CD14-positive monocyte (primary cell): Measurements from ENCODE around the gene ASB1. TPM values are rescaled to one million over a fixed set of nuclear protein-coding genes. Genes with fewer than 3 reads are reported as not detected.

Experiments
- DNase-seq, 3 donors: peaks; one replicate each; pipeline ENCODE4 v3.0.0-alpha.2; 2011 to 2022
- H2AFZ ChIP-seq: 2 replicates; pipeline ENCODE4 v1.6.0; 2012; ENCODE audit warnings: mild to moderate bottlenecking, low read depth, low read length, inconsistent platforms; ENCODE audit not compliant: insufficient read depth, poor library complexity, severe bottlenecking
- H3K27ac ChIP-seq, 2 donors: 1 replicate in 1 of 2; 2 replicates in 1 of 2; pipeline ENCODE4 v1.5.1; 2012 to 2013; ENCODE audit warnings: low read length in 2 of 2, control low read depth in 1 of 2, inconsistent platforms in 1 of 2, low read depth in 1 of 2, mild to moderate bottlenecking in 1 of 2
- H3K27me3 ChIP-seq, 2 donors: one replicate each; pipeline versions ENCODE4 v1.6.0 to v1.6.1; 2011 to 2013; ENCODE audit warnings: low read length in 2 of 2; ENCODE audit not compliant: control insufficient read depth in 2 of 2, insufficient read depth in 2 of 2
- H3K36me3 ChIP-seq, 2 donors: replicated peaks in 1 of 2; 1 replicate in 1 of 2; 2 replicates in 1 of 2; pipeline versions ENCODE4 v1.5.1 to v1.6.1; 2012 to 2013; ENCODE audit warnings: low read length in 2 of 2, control low read depth in 1 of 2, inconsistent platforms in 1 of 2, mild to moderate bottlenecking in 1 of 2; ENCODE audit not compliant: insufficient read depth in 2 of 2, control insufficient read depth in 1 of 2
- H3K4me1 ChIP-seq, 2 donors: 1 replicate in 1 of 2; 2 replicates in 1 of 2; pipeline versions ENCODE4 v1.5.1 to v1.6.1; 2012 to 2013; ENCODE audit warnings: low read length in 2 of 2, control low read depth in 1 of 2, inconsistent platforms in 1 of 2, mild to moderate bottlenecking in 1 of 2, moderate library complexity in 1 of 2; ENCODE audit not compliant: insufficient read depth in 2 of 2, control insufficient read depth in 1 of 2
- H3K4me2 ChIP-seq: replicated peaks from 2 replicates; pipeline ENCODE3; 2012; ENCODE audit warnings: low read length, moderate library complexity, mild to moderate bottlenecking; ENCODE audit not compliant: poor library complexity, severe bottlenecking; ENCODE audit errors: extremely low read depth
- H3K4me3 ChIP-seq, 3 experiments: fragments of 200-600 bp in 1 of 3; sonication (generic) in 1 of 3; replicated peaks in 1 of 3; 1 replicate in 2 of 3; 2 replicates in 1 of 3; pipeline ENCODE4 v1.5.1; 2011 to 2013; ENCODE audit warnings: low read length in 3 of 3, mild to moderate bottlenecking in 3 of 3, control low read depth in 2 of 3, low read depth in 2 of 3, inconsistent platforms in 1 of 3, moderate library complexity in 1 of 3
- H3K79me2 ChIP-seq: 2 replicates; pipeline ENCODE4 v1.6.0; 2012; ENCODE audit warnings: mild to moderate bottlenecking, control low read depth, inconsistent platforms, low read length, moderate library complexity; ENCODE audit not compliant: insufficient read depth
- H3K9ac ChIP-seq: 2 replicates; pipeline ENCODE4 v1.6.0; 2017; ENCODE audit warnings: low read length, mild to moderate bottlenecking; ENCODE audit not compliant: insufficient read depth, poor library complexity, severe bottlenecking
- H3K9me3 ChIP-seq, 2 donors: replicated peaks in 1 of 2; 1 replicate in 1 of 2; 2 replicates in 1 of 2; pipeline versions ENCODE4 v1.5.1 to v1.6.1; 2012 to 2013; ENCODE audit warnings: low read length in 2 of 2, control low read depth in 1 of 2; ENCODE audit not compliant: control insufficient read depth in 1 of 2, insufficient read depth in 1 of 2
- H4K20me1 ChIP-seq: 2 replicates; pipeline ENCODE4 v1.6.0; 2012; ENCODE audit warnings: mild to moderate bottlenecking, low read length, control low read depth, moderate library complexity; ENCODE audit not compliant: insufficient read depth
- H3K27ac Mint-ChIP-seq, 7 donors: one replicate each; pipeline ENCODE4 v1.8.0; 2020; ENCODE audit warnings: mild to moderate bottlenecking in 7 of 7, mixed read lengths in 7 of 7, moderate library complexity in 6 of 7, inconsistent platforms in 2 of 7
- H3K27me3 Mint-ChIP-seq, 3 donors: one replicate each; pipeline ENCODE4 v1.8.0; 2021 to 2022; ENCODE audit warnings: low read depth in 3 of 3, mild to moderate bottlenecking in 3 of 3, mixed read lengths in 3 of 3, moderate library complexity in 3 of 3, inconsistent platforms in 1 of 3
- H3K36me3 Mint-ChIP-seq, 2 donors: one replicate each; pipeline ENCODE4 v1.8.0; 2020; ENCODE audit warnings: mixed read lengths in 2 of 2, inconsistent platforms in 1 of 2, mild to moderate bottlenecking in 1 of 2
- H3K4me1 Mint-ChIP-seq: one replicate; pipeline ENCODE4 v1.8.0; 2020; ENCODE audit warnings: mild to moderate bottlenecking, mixed read lengths
- H3K4me3 Mint-ChIP-seq, 2 donors: one replicate each; pipeline ENCODE4 v1.8.0; 2020; ENCODE audit warnings: mild to moderate bottlenecking in 2 of 2, mixed read lengths in 2 of 2, moderate library complexity in 1 of 2
- H3K9me3 Mint-ChIP-seq, 7 donors: one replicate each; pipeline ENCODE4 v1.8.0; 2020 to 2022; ENCODE audit warnings: mixed read lengths in 7 of 7, mild to moderate bottlenecking in 6 of 7, moderate library complexity in 6 of 7, inconsistent platforms in 2 of 7
- whole genome bisulfite sequencing: methylation state at CpG from one replicate; pipeline ENCODE4 v1.1.5; 2013; ENCODE audit warnings: missing lambda C conversion rate; ENCODE audit not compliant: insufficient coverage; 5-methylcytosine and 5-hydroxymethylcytosine counted together
- intact Hi-C, 2 donors: fragments of 100-400 bp; cut with micrococcal nuclease; formaldehyde crosslinking; loops; one replicate each; pipeline versions ENCODE4 v1.15.0 to v1.15.1; 2023
- polyA plus RNA-seq, 3 donors: library from polyadenylated mRNA; depleted of rRNA in 1 of 3; unstranded in 2 of 3; stranded (reverse) in 1 of 3; fragments of 300-500 nt in 2 of 3; fragments of >200 nt in 1 of 3; fragmentation: Illumina TruSeq in 2 of 3; gene quantifications; 1 replicate in 2 of 3; 2 replicates in 1 of 3; pipeline ENCODE4 v1.2.3, GENCODE V29; 2012 to 2021
- TF ChIP-seq, protein P1 (sequence below): fragments of 200-600 bp; IDR thresholded peaks from one replicate; pipeline ENCODE4 v1.8.0; 2022; ENCODE audit warnings: antibody characterized with exemption, mild to moderate bottlenecking

ASB1 gene
- polyA plus RNA-seq, 3 donors = 15.1 to 22.0 (median 16.0) TPM

DNA sequence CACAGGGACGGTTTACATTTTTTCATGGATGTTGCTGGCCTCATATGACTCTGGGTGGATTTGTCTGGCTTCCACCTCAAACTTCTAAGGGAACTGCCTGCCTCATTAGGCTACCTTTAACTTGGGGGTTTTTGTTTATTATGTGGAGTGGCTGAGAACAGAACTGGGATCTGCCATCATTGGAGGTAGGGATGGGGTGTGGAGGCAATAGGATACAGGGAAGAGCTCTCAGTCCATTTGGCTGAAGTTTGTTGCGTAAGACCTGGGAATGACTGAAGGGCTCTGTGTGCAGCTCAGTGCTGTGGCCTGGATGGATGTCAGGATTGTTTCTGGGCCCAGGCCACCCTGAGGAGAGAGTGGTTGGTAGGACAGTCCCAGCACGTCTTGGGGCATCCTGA is 31.2 kb downstream of the ASB1 start:
- Mint-ChIP-seq H3K9me3 (peaks cover 19 to 26% (median 24%) of the 10 kb centered on the region in 7 donors), H3K4me3 (no peak overlapping the region), H3K36me3 (peaks cover 0 to 5% of the 10 kb centered on the region in 2 donors), H3K27me3 (peaks cover 0 to 7% (median 2%) of the 10 kb centered on the region in 3 donors), H3K4me1 (peaks cover 1% of the 10 kb centered on the region), H3K27ac (no peak overlapping the region)
- Histone ChIP-seq H3K9ac (no peak overlapping the region), H3K27me3 (no peaks in the 10 kb centered on the region), H3K4me1 (no peaks in the 10 kb centered on the region), H3K27ac (no peak overlapping the region), H3K4me2 (no peak overlapping the region), H2AFZ (no peak overlapping the region), H3K4me3 (no peak overlapping the region), H3K36me3 (peaks cover 0 to 5% of the 10 kb centered on the region in 2 donors), H4K20me1 (no peaks in the 10 kb centered on the region), H3K9me3 (peaks cover 8 to 25% of the 10 kb centered on the region in 2 donors), H3K79me2 (no peaks in the 10 kb centered on the region)
- intact Hi-C loops = no loop called here
- 97% methylated on average over 3 of the region's 3 CpGs for WGBS
- TF ChIP-seq, protein P1, sequence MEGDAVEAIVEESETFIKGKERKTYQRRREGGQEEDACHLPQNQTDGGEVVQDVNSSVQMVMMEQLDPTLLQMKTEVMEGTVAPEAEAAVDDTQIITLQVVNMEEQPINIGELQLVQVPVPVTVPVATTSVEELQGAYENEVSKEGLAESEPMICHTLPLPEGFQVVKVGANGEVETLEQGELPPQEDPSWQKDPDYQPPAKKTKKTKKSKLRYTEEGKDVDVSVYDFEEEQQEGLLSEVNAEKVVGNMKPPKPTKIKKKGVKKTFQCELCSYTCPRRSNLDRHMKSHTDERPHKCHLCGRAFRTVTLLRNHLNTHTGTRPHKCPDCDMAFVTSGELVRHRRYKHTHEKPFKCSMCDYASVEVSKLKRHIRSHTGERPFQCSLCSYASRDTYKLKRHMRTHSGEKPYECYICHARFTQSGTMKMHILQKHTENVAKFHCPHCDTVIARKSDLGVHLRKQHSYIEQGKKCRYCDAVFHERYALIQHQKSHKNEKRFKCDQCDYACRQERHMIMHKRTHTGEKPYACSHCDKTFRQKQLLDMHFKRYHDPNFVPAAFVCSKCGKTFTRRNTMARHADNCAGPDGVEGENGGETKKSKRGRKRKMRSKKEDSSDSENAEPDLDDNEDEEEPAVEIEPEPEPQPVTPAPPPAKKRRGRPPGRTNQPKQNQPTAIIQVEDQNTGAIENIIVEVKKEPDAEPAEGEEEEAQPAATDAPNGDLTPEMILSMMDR = no peak
- no peak for DNase-seq

DNA sequence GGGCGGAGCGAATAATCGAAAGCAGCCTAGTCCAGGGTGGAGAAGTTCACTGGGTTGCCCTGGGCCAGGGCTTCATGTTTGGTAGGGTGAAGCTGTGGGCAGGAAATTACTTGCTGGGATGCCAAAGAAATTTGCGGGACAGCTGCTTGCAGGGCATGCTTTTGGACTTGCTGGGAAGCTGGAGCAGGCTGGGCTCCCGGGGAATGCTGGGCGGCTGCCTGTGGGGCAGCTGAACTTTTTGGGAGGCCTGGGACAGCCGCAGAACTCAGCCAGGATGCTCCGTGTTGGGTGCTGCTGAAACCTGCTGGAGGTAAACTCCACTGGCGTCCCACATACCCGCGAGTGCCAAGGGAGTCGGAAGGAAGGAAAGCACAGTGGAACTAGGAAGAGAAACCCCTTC is 31.9 kb downstream of the ASB1 start:
- Histone ChIP-seq H3K36me3 (no peaks in the 10 kb centered on the region), H3K79me2 (no peaks in the 10 kb centered on the region), H3K9ac (no peak overlapping the region), H3K27ac (no peak overlapping the region), H2AFZ (no peak overlapping the region), H3K4me2 (no peak overlapping the region), H3K4me1 (no peaks in the 10 kb centered on the region), H3K4me3 (no peak overlapping the region), H3K27me3 (no peaks in the 10 kb centered on the region), H4K20me1 (no peaks in the 10 kb centered on the region), H3K9me3 (peaks cover 8 to 25% of the 10 kb centered on the region in 2 donors)
- Mint-ChIP-seq H3K9me3 (peaks cover 19 to 26% (median 24%) of the 10 kb centered on the region in 7 donors), H3K27ac (no peak overlapping the region), H3K27me3 (peaks cover 0 to 7% (median 4%) of the 10 kb centered on the region in 3 donors), H3K4me1 (peaks cover 1% of the 10 kb centered on the region), H3K36me3 (peaks cover 0 to 5% of the 10 kb centered on the region in 2 donors), H3K4me3 (no peak overlapping the region)
- TF ChIP-seq, protein P1 = no peak
- intact Hi-C loops = no loop called here
- no peak for DNase-seq
- 95% methylated on average over 10 of the region's 12 CpGs for WGBS
